Hepatic stellate cell (primary cell): ENCODE measurements around the gene CROCC2.

ENCODE experiments used
- DNase-seq: peaks from one replicate; pipeline ENCODE4 v3.0.0; 2011; ENCODE audit warnings: low spot score

Gene CROCC2

DNA sequence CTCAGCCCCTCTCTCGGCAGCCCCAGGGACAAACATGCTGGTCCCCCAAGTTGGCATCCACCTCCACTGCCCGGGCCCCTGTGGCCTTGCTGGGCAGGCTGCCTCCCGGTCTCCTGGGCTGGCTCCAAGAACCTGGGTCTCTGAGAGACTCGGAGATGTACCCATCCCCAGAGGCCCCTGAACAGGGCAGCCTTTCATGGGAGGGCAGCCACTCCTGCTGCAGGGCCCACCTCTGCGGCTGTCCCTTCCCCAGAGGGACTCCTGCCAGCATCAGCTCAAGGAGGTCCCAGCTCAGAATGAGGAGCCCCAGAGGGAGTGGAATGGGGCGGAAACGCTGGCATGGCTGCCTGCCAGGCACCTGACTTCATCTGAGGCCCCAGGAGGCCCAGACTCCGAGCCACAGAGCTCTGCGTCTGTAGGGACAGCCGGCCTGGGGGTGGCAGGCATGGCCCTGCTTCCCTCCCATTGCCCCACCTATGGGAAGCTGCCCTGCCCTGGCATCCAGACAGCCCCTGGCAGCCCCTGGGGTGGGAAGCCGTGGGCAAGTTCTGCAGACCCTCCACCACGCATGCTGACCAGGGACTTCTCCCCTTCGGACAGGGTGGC lies 857 bp upstream of the CROCC2 start:
- DNase-seq = no peak

DNA sequence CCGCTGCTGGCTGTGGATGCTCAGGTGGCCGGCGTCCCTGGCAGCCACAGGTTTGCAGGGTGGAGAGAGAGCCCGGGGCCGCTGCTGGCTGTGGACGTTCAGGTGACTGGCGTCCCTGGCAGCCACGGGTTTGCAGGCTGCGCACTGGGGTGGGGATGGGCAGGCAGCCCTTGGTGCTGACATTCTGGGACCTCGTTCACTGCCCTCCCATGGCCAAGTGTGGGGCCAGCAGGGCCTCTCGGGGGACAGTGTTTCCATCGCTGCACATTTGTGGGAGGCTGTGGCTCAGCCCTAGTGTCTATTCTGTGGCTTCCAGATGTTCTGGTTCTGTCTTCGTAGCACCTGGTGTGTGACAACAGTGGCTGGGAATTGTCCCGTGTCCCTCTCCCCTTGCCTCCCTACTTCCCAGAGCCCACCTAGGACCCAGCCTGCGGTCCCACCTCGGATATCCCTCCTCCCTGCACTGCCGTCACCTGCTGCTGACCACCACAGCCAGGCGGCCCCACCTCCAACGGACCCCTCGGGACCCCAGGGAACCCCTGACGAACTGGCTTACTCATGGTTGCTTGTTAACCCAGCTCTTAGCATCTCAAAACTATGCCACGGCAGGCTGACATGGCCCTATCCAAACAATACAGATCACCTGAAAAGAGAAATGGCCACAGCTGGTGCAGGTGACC lies 915 bp downstream of the CROCC2 start:
- no peak for DNase-seq

DNA sequence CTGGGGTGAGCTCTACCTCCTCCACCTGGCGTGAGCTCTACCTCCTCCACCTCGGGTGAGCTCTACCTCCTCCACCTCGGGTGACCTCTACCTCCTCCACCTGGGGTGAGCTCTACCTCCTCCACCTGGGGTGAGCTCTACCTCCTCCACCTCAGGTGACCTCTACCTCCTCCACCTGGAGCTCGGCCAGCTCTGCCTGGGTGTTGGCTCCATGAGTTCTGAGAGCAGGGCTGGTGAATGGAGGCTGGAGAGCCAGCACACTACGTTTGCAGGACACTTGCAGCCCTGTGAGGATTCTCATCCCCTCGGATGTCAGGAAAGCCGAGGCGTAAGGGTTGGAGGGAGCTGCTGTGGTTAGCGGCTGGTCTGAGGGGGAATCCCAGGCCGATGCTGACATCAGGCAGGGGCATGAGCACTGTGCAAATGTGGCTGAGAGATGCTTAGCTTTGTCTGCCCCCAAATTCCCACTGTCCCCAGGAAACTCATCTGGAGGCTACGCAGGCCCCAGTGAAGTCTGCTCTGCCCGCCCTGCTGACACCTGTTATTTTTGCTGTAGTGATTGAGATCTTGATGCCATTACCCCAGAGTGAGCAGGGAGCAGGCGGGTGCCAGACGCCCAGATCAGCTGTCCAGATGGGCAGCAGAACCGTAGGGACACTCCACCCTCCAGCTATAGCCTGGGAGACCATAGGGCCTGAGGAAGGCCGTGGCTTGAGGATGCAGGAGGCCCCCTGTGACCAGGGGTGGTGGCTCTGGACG lies 3.3 kb downstream of the CROCC2 start:
- no peak for DNase-seq

DNA sequence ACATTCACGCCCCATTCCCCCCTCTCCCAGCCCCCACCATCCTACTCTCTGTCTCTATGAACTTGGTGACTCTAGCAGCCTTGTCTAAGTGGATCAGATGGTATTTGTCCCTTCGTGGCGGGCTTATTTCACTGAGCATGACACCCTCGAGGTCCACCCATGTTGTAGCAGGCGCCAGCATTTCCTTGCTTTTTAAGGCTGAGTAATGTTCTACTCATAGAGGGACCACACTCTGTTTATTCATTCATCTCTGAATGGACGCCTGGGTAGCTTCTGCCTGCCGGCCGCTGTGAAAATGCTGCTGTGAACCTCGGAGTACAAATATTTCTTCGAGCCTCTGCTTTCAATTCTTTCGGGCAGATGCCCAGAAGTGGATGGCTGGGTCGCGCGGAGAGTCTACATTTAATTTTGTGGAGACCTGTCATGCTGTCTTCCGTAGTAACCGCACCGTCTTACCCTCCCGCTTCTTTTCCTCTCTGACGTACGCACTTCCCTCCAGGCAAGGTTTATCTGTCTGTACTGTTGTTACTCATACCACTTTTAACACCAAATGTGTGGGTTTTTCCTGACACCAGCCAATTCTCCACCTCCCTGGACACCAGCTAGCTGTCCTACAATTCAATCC lies 5.6 kb downstream of the CROCC2 start:
- DNase-seq = no peak

DNA sequence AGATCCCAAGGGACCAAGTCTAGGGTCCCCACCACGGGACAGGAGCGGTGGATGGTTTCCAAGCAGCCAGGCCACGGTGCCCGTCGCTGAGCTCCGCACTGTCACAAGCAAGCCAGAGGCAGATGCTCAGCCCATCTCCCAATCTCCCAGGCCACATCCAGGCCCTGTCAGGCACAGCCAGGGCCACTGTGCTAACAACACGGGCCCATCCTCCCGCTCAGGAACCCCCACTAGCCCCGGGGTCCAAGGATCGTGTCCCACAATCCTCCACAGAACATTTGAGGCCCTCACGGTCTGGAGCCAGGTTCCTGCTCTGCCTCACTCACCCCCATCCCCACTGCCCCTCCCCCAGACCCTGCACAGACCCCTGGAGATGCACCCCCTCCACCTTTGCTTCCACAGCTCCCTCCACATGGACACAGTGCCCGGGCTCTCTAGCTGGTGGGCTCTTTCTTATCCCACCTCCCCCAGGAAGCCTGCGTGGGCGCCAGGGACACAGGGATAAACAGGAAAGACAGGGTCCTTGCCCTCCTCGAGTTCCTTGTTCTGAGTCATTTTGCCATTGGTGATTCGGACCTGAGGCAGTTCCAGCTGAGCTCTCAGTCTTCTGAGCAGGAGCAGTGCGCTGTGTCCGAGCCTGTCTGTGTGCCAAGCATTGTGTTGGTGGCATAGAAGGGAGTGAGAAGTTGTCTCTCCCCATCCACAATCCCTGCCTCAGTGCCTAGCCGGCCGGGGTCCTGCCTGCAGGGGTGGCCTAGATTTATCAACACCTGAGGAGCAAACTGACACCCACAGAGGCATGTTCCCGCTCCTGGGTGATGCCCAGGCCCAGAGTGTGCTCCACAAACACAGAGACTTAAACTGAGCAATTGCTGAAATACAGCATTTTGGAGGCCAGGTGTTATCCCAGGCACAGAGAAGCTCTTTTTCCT lies 7.0 kb downstream of the CROCC2 start:
- DNase-seq = no peak

DNA sequence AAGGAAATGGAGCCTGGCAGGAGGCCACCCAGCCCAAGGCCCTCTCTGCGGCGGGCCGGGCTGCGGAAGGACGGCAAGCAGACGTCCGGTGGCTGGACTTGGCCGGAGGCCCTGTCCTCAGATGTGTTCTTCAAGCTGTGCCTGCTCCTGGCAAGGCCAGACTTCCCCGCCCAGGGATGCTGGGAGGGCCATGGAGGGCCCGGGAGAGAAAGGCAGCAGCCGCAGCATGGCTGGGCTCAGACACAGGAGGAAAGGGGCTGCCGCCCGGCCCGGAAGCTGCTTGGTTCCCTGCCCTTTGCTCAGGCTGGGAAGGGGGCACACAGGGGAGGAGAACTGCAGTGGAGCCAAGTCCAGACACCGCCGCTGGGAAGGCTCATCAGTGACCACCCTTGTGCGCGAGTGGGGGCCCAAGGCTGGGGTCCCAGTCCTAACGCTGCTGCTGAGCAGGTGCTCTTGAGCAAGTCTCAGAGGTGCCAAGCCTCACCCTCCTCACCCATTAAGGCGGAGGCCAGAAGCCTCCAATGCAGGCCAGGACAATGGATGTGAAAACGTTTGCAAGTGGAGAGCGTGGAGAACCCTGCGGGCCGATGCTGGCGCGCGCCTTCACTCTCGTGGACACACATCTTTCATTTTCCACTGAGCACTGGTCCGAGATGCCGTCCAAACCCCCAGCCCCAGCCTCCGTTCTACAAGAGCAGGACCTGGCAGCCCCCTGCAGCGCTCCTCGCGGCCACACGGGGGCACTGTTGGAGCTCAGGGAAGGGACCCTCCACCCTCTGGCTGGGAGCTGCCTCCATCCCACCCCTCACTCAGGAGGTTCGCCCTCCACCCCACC lies 7.9 kb downstream of the CROCC2 start:
- DNase-seq = peak; percentile 67

DNA sequence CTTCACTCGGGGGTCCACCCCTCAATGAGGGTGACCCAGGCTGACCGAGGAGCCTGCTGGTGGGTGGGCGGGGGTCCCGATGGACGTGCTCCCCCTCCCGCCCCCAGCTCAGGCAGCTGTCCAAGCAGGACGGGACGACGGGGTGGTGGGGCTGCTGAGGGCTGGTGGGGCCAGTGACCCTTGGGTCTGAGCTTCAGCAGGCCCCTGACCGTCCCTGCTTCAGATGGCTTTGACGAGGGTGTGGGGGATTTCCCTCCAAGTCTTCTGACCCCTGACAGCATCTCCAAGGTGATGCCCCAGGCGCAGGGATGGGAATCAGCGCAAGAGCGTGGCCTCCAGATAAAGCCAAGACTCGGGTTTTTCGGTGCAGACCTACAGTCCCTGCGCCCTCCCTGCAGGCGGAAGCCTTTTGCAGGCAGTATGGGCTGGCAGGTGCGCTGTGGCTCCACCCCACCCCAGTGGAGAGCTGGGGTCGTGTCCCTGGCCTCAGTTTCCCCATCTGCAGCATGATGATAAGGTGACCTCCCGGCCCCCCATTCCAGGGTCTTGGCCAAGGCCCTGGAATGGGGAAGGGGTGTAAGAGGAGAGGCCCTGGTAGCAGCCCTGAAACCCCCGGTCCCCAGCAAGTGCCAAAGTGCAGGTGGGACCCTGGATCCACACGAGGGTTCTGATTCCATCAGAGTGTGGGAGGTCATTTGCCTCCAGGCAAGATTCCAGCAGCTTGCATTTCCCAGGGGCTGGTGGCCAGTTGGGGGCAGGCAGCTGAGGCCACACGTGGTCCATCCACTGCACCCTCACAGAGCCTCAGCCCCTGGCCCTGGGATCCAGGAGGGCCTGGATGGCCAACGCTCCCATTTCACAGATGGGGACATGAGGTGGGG lies 8.7 kb downstream of the CROCC2 start:
- no peak for DNase-seq

DNA sequence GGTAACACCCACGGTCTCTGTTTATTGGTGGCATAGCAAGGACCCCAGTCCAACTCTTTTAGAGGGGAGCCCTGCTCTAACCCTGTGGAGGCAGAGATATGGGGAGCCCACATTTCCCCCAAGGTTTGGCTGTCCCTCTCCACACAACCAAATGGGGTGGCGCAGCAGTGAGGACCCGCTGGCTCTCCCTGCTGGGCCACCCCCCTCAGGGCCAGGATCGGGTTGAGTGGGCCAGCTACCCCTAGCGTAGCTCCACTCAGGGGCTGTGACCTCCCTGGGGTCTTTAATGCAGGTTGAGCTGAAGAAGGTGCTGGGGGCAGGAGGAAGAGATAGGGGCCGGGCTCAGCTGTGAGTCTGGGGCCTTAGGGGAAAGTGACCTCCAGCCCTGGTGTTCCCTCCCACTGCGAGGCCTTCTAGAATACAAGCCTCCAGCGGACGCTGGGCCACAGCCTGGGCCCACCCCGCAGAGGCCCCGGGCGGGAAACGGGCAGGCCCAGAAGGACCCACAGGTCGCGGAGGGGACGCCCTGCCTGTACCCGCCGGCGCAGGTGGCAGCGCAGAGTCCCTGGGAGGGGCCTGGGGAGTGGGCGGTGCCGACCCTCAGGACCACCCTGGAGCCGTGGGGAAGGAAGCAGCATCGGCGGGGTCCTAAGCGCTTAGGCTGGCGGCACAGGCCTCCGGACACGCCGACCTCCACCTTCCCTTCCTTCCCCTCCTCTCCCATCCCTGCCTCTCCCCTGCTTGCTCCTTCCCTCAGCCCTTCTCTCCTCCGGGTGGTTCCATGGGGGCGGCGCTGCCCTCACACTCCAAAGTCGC lies 9.6 kb downstream of the CROCC2 start:
- no peak for DNase-seq

DNA sequence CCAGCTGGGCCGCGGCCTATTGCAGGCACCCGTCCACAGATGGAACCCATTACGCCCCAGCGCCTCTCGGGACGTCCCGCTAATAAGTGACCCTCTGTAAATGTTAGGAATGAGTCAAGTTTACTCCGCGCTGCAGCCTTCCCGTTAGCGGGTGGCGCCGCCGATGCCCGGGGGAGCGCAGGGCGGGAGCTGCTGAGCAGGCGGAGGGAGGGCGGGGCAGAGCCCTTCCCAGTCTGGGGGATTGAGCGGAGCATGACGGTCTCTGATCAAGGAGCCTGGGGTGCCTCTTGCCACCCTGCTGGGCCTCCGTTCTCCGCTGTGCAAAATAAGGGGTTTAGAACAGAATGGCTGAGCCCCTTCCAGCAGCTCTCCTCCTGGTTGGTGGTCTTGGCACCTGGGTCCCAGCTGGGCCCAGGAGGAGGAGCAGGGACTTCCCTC lies 10.5 kb downstream of the CROCC2 start:
- peak; percentile 95 for DNase-seq

DNA sequence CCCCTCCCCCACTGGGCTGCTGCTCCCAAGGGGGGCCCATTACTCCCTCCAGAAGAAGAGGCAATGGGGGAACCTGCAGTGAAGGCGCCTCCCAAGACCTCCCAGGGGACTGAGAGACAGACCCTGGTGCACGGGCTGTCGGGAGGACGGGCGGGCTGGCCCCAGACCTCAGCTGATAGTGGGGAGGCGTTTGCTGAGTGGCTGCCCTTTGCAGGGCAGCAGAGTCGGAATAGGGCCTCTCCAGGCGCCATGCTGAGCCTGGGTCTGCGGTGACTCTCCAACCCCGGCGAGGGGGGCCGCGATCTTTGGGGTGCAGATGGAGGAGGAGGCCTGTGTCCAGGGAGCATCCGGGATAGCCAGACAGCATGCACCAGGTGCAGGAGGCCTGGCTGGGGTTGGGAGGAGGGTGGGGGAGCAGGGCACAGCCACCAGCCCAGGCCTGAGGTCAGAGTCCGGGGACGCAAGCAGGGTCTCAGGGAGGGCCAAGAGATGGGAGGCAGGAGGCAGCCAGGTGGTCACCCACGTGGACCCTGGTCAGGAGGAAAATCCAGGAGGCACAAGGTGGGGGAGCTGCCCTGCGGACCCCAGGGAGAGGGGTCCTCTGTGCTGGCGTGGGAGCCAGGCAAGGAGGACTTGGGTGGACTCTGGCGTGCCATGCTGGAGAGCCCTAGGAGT lies 11.0 kb downstream of the CROCC2 start:
- DNase-seq = no peak

DNA sequence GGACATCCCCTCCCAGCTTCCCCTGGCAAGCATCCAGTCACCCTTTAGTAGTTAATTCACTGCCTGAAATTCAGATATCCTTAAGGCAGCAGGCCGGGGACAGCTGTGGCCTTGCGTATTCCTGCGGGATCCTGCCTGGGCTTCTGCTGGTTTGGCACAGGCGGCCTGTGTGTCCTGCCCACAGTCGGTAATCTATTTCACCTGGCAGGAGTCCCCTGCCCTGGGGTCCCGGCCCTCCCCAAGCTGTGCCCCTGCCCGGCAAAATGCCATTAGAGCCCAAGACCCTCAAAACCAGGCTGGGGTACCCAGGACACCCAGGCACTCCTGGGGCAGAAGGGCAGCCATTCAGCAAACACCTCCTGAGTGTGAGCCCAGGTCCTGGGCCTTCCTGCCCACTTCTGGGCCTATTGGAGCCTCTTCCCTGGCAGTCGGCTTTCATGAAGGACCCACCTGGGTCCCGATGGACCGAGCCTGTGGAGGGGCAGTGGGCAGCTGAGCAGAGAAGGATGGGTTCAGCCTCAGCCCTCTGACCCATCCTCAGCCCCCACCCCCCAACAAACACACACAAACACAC lies 11.6 kb downstream of the CROCC2 start:
- DNase-seq = no peak

DNA sequence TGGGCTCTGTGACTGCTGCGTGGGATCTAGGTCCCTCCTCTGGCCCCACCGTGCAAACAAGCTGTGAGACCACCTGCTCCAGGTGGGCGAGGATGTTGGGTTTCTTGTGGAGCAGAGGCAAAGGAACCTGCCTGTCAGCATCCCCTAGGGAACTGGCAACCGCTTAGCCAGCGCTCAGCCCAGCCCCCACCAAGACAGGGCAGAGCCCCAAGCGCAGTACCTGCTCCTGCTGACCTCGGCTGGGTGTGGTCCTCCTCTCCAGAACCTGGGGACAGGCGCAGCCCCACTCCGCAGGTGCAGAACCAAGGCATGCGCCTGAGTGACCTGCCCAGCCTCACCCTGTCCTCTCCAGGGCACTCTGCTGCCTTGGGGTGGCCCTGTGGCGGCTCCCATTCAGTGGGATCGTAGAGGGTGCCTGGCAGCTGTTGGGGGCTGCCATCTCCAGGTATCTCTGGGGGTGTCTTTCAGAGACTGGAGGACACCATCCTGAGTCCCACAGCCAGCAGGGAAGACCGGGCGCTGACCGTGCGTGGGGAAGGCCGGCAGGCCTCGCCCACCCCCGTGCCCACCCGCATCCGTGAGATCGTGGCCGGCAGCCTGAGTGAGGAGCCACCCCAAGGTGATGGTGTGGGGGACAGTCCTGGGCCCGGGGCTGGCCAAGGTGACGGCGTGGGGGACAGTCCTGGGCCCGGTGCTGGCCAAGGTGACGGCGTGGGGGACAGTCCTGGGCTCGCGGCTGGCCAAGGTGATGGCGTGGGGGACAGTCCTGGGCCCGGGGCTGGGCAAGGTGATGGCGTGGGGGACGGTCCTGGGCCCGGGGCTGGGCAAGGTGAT lies 12.3 kb downstream of the CROCC2 start:
- no peak for DNase-seq

DNA sequence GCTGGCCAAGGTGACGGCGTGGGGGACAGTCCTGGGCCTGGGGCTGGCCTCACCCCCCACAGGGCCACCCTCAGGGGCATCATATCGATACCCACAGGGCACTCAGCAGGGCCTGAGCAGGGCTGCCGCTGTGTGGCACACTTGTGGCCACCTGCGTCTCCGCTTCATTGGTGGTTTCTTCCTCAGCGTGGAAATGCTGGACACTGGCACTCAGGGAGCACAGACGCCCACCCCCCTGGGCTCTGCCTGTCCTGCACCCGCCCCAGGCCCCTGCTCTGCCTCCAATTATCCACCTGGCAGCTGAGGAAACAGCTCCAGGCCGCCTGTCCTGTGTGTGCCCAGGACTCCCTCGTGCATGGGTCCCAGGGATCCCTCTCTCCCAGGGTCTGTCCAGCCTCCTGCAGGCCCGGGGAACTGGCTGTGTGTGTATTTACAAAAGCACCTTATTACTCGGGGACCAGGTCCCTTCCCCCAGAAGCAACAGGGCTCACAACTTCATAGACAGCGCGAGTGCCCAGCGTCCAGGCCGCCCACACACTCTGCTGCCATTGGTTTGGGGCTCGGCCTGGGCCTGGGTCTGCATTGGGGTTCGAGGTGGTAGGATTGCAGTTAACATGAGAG lies 13.1 kb downstream of the CROCC2 start:
- DNase-seq = no peak

DNA sequence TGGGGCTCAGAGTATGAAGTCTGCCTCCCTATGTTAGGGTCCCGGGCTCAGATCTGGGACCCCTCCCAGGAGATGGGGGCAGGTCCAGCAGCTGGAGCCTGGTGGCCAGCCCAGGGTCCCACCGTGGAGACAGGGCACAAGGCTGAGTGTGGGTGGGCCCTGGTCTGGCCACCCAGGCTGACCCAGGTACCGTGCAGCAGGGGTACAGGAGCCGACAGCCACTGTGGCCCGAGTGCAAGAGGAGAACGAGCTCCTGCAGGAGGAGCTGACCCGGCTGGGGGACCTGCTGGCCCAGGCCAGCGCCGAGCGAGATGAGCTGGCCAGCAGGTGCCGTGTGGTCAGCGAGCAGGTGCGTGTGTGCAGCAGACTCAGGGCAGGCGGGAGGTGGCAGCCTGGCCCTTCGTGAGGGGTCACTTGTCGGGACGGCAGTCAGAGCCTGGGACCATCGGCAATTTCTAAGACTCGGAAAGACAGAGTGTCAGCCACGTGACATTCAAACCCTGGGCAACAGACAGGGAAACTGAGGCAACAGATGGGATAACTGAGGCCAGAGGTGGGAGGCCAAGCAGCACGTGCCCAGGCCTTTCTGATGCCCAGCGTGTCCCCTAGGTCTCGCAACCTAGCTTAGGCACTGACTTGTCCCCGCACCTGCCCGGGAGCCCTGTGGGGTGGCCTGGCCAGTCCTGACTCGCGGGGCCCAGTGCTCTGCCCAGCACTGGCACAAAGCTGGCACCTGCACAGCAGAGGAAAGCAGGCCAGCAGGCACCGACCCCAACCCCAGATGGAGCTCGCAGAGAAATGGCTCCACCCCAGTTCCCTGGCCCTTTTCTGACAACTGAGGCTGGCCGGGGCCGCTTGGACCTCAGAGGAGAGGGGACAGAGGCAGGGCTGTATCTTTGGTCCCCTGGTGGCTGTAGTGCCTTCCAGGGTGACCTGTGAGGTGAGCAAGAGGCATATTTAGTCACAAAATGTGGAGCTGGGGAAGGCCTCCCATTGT lies 13.9 kb downstream of the CROCC2 start:
- DNase-seq = no peak

DNA sequence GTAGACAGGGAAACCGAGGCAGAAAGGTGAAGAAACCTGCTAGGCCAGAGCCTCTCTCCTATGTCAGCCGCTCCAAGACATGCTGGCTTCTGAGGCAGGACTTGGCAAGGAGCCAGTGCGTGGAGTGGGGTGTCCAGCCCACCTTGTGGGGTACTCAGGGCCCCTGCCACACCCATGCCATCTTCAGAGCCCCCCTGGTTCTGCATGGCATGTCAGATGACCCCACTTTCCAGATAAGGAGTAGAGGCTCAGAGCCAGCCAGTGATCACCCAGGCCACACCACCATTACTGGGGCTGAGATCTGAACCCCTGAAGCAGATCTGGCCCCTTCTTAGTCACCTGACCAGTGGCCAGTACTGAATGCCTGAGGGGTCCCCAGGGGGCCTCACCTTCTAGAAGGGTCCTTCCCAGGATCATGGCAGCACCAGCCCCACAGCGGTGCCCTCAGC lies 14.7 kb downstream of the CROCC2 start:
- no peak for DNase-seq
